ENCODE measurements around the gene PDE2A.

The PDE2A gene

GRCh38 chr11:72627594-72628281, 46.5 kb downstream of the PDE2A start:
- TF ChIP-seq, protein P1, sequence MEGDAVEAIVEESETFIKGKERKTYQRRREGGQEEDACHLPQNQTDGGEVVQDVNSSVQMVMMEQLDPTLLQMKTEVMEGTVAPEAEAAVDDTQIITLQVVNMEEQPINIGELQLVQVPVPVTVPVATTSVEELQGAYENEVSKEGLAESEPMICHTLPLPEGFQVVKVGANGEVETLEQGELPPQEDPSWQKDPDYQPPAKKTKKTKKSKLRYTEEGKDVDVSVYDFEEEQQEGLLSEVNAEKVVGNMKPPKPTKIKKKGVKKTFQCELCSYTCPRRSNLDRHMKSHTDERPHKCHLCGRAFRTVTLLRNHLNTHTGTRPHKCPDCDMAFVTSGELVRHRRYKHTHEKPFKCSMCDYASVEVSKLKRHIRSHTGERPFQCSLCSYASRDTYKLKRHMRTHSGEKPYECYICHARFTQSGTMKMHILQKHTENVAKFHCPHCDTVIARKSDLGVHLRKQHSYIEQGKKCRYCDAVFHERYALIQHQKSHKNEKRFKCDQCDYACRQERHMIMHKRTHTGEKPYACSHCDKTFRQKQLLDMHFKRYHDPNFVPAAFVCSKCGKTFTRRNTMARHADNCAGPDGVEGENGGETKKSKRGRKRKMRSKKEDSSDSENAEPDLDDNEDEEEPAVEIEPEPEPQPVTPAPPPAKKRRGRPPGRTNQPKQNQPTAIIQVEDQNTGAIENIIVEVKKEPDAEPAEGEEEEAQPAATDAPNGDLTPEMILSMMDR (IDR thresholded peaks at IDR 0.05; ENCODE audit: low read length, missing control alignments), result no peak
- DNase-seq (ENCODE audit: low read depth), result no peak
- no peak overlapping the region for H3K4me3 ChIP-seq (replicated peaks; ENCODE audit: low read depth, low read length)

- H3K4me3 ChIP-seq (replicated peaks; ENCODE audit: low read depth, low read length), result no peak overlapping the region
- TF ChIP-seq, protein P1 (IDR thresholded peaks at IDR 0.05; ENCODE audit: low read length, missing control alignments), result no peak
- no peak for DNase-seq (ENCODE audit: low read depth)
Observed at GRCh38 chr11:72626414-72626936, 47.7 kb downstream of the PDE2A start.

- H3K4me3 ChIP-seq (replicated peaks; ENCODE audit: low read depth, low read length), result no peak overlapping the region
Observed at GRCh38 chr11:72625691-72626413, 48.4 kb downstream of the PDE2A start.

DNA sequence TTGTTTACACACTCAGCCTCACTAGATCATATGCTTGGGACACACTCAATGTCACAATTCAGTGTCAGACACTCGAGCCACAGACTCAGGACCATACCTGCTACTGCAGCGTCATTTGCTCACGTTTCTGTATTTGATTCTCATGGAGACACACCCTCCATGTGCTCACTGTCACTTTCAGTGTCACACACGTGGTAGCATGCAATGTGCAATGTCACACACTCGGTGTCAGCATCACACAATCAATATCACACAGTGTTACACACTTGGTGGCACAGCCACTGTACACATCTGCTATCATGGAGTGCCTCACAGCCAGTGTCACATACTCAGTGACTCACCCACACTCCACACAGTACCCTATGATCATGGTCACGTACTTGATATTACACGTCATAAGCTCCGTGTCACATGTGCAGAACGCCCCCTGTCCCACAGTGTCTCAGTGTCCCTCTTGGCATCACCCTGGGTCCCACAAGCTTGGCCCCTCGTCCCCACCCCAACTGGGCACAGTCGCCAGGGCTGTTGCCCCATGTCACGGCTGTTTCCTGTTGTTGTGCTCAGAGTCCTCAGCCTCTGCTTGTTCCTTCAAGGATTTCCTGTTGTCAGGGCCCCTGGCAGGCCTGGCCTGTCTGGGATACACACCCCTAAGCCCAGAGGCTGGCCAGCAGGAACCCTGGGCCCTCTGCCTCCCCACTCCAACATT, 49.6 kb downstream of the PDE2A start:
- TF ChIP-seq, protein P1 (IDR thresholded peaks at IDR 0.05; ENCODE audit: low read length, missing control alignments), result no peak
- H3K4me3 ChIP-seq (replicated peaks; ENCODE audit: low read depth, low read length), result no peak overlapping the region
- DNase-seq (ENCODE audit: low read depth), result no peak

More at GRCh38 chr11:72625691-72626413, 48.4 kb downstream of the PDE2A start:
- DNase-seq (ENCODE audit: low read depth), result peak; percentile 62
- TF ChIP-seq, protein P1 (IDR thresholded peaks at IDR 0.05; ENCODE audit: low read length, missing control alignments), result no peak

DNA sequence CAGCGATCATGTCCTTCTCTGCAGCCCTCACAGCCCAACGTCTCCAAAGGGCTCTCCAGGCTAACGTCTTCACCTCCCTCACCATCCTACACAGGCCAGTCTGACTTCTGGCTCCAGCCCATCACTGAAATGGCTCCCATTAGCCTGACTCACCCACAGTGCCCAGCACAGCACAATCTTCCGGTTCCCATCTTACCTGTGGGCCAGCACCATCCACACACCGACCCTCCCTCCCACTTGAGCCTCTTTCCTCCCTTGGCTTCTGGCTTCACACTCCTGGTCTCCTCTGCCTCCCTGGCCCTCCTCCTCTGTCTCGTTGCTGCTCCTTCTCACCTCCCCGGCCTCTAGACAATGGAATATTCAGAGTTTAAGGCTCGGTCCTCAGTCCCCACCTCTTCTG, 51.2 kb downstream of the PDE2A start:
- TF ChIP-seq, protein P1 (IDR thresholded peaks at IDR 0.05; ENCODE audit: low read length, missing control alignments), result no peak
- DNase-seq (ENCODE audit: low read depth), result no peak
- no peak overlapping the region for H3K4me3 ChIP-seq (replicated peaks; ENCODE audit: low read depth, low read length)

DNA sequence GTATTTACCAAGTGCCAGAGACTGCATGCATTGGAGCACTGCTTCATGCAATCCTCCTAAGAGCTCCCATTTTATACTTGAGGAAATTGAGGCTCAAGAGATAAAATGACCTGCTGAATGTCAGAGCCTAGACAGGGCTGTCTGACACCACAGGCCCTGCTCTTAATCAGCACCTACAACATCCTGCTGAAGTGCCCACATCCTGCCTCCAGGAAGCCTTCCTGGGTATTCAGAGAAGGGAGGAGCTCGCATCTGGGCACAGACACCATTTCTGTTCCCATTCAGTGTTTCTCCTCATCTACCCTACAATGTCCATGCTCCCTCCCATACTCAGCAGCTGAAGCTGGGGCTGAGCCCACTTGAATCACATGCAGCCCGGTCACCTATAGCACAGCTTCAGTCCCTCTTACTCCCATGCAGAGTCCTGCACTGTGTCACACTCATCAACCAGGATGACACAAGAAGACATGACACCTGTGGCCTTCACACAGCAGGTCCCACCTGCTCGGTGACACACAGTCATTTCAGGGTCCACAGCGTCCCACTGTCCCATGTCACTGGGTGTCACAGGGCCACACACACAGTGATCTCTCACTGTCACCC, 53.1 kb downstream of the PDE2A start:
- no peak for DNase-seq (ENCODE audit: low read depth)
- H3K4me3 ChIP-seq (replicated peaks; ENCODE audit: low read depth, low read length), result no peak overlapping the region
- TF ChIP-seq, protein P1 (IDR thresholded peaks at IDR 0.05; ENCODE audit: low read length, missing control alignments), result no peak

Measured in fibroblast of pulmonary artery (primary cell).